Measurements from ENCODE around the gene SIPA1L3. TPM values are rescaled to one million over a fixed set of nuclear protein-coding genes. Genes with fewer than 3 reads are reported as not detected.

Gene SIPA1L3
- total and polyA plus RNA-seq, 9 of the 15 experiments (the other 6 are each of a cell fraction or from before 2014, with no cell fraction given), result 0.01 to 6.1 (median 2.5) TPM

DNA sequence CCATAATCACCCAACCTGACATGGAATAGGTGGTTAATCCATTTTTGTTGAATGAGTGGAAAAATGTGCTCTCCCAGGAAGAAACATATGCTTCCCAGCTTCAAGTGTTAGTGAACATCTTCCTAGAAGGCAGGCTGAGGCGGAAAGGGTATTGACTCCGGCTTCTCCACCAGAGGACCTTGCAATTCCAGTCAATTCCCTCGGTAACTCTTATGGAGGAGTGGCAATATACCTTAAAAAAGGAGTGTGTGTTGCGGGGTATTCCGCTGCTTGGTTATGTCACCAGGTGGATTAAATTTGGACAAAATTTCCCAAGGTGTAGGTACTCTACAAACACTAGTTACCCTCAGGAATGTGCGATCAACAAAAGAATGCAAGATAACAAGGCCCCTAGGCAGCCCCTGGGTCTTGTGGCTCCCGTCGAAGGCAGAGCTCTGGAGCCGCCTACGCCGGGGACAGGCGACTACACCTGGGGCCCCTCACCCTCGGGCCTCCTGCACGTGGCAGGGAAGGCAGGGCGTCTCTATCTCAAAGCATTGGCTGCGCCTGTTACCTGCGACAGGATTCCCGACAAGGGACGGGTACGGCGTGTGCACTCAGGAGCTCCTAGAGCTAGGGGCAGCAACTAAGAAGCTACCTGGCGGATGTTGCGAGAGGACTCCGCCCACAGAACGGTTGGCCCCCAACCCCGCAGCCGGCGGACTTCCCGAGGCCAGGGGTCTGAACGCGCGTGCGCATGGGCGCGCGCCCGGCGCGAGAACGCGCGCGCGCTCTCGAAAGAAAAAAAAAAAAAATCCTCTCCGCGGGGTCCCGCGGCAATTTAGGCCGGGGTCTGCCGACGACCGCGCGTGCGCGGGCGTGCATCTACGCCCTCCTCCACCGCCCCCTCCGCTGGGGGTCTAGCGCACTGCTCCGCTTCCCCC, 801 bp upstream of the SIPA1L3 start, which contains the start of gene WDR87 (continued):
- no peak for TF ChIP-seq REST (IDR thresholded peaks at IDR 0.05; ENCODE audit: borderline replicate concordance)
- TF ChIP-seq REST (CRISPR knock-in tag; IDR thresholded peaks at IDR 0.05; ENCODE audit: low read depth), result no peak
- no peak for TF ChIP-seq ZNF324 (CRISPR knock-in tag; IDR thresholded peaks at IDR 0.05)
- no peak for TF ChIP-seq ZC3H4 (CRISPR knock-in tag; IDR thresholded peaks at IDR 0.05; ENCODE audit: borderline replicate concordance)
- TF ChIP-seq ZNF436 (CRISPR knock-in tag; IDR thresholded peaks at IDR 0.05), result no peak
- TF ChIP-seq IFI16 (CRISPR knock-in tag; IDR thresholded peaks at IDR 0.05), result no peak
- TF ChIP-seq GATA2 (CRISPR knock-in tag; IDR thresholded peaks at IDR 0.05), result no peak
- TF ChIP-seq ZNF740 (CRISPR knock-in tag; IDR thresholded peaks at IDR 0.05), result no peak
- TF ChIP-seq ZNF740 (tag; IDR thresholded peaks at IDR 0.05), result 0 out of 4 replicates have a peak, but pooled peaks of 1 of the 2 experiments have one; percentile 18
- no peak for TF ChIP-seq SP2 (IDR thresholded peaks at IDR 0.05; ENCODE audit: extremely low read depth, low read depth, low read length, poor library complexity, severe bottlenecking)
- TF ChIP-seq BHLHE40 (IDR thresholded peaks at IDR 0.05; ENCODE audit: low read length), result no peak
- TF ChIP-seq, protein P1, sequence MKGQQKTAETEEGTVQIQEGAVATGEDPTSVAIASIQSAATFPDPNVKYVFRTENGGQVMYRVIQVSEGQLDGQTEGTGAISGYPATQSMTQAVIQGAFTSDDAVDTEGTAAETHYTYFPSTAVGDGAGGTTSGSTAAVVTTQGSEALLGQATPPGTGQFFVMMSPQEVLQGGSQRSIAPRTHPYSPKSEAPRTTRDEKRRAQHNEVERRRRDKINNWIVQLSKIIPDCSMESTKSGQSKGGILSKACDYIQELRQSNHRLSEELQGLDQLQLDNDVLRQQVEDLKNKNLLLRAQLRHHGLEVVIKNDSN (CRISPR knock-in tag; IDR thresholded peaks at IDR 0.05), result no peak
- no peak for TF ChIP-seq ARID2 (IDR thresholded peaks at IDR 0.05)
- no peak for TF ChIP-seq RUNX1 (IDR thresholded peaks at IDR 0.05; ENCODE audit: low read depth)
- TF ChIP-seq ZNF589 (CRISPR knock-in tag; IDR thresholded peaks at IDR 0.05; ENCODE audit: low read depth), result peak; percentile 46; the same call in 1 of the 2 replicates
- no peak for TF ChIP-seq ZFP91 (CRISPR knock-in tag; IDR thresholded peaks at IDR 0.05)

Data from K562 (cell line).